ENCODE data around the gene ADH1B.
"Not testable (repeated sequence)": the region's sequence is repeated elsewhere in the genome, so short reads cannot be mapped to it uniquely, and the experiment has no call there.

Gene ADH1B

GRCh38 chr4:99321241-99322191 lies at the start of gene ADH1B:
ADH1B (minus strand) TSS chr4:99321401; CDS start chr4:99321331, 70 bp downstream.
- DNase-seq = no peak

- DNase-seq = not testable (repeated sequence)
Measured at GRCh38 chr4:99367817-99368216, 46.6 kb upstream of the ADH1B start.

- no peak for DNase-seq
Measured at GRCh38 chr4:99366491-99366890, 45.3 kb upstream of the ADH1B start.

GRCh38 chr4:99362768-99363167 lies 41.6 kb upstream of the ADH1B start:
- no peak for DNase-seq

GRCh38 chr4:99361899-99362275 lies 40.7 kb upstream of the ADH1B start:
- DNase-seq = no peak

GRCh38 chr4:99361268-99361898 lies 40.2 kb upstream of the ADH1B start:
- no peak for DNase-seq

GRCh38 chr4:99359480-99360204 lies 38.4 kb upstream of the ADH1B start:
- DNase-seq = no peak

- no peak for DNase-seq
Measured at GRCh38 chr4:99357948-99358347, 36.7 kb upstream of the ADH1B start.

- DNase-seq = no peak
Measured at GRCh38 chr4:99356992-99357391, 35.8 kb upstream of the ADH1B start.

- not testable (repeated sequence) for DNase-seq
Measured at GRCh38 chr4:99356149-99356548, 34.9 kb upstream of the ADH1B start.

- no peak for DNase-seq
Measured at GRCh38 chr4:99352602-99353537, 31.7 kb upstream of the ADH1B start, which contains the start of gene ADH1C. ADH1C (minus strand) TSS chr4:99352746; CDS start chr4:99352675, 71 bp downstream.

GRCh38 chr4:99351487-99351886 lies 30.3 kb upstream of the ADH1B start:
- DNase-seq = no peak

- DNase-seq = no peak
Measured at GRCh38 chr4:99349338-99349737, 28.1 kb upstream of the ADH1B start.

- DNase-seq = not testable (repeated sequence)
Measured at GRCh38 chr4:99342624-99343023, 21.4 kb upstream of the ADH1B start.

- DNase-seq = no peak
Measured at GRCh38 chr4:99341426-99341825, 20.2 kb upstream of the ADH1B start.

GRCh38 chr4:99339172-99339571 lies 18.0 kb upstream of the ADH1B start:
- DNase-seq = no peak

GRCh38 chr4:99336553-99336952 lies 15.4 kb upstream of the ADH1B start:
- DNase-seq = no peak

GRCh38 chr4:99334880-99335279 lies 13.7 kb upstream of the ADH1B start:
- no peak for DNase-seq

GRCh38 chr4:99330648-99331047 lies 9.4 kb upstream of the ADH1B start:
- no peak for DNase-seq

GRCh38 chr4:99329876-99330275 lies 8.7 kb upstream of the ADH1B start:
- no peak for DNase-seq

- no peak for DNase-seq
Measured at GRCh38 chr4:99324979-99325378, 3.8 kb upstream of the ADH1B start.

GRCh38 chr4:99324361-99324760 lies 3.2 kb upstream of the ADH1B start:
- no peak for DNase-seq
